ENCODE data around the gene NELFE.

Gene NELFE

DNA sequence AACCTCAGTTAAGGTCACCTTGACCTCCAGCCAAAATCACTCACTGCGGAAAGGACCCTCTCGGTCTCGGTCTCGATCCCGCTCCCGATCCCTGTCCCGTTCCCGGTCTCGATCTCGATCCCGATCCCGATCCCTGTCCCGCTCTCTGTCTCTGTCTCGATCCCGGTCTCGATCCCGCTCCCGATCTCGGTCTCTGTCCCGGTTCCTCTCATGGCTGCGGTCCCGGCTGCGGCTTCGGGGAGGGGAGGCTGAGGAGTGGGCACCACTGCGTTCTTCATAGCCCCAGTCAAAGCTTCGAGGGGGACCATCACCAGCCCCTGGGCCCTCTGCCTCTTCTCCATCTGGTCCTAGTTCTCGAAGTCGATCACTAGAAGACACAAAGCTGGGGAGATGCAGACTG lies 4.3 kb downstream of the NELFE start:
- no peak for DNase-seq (ENCODE audit: low read depth)
- TF ChIP-seq, protein P1, sequence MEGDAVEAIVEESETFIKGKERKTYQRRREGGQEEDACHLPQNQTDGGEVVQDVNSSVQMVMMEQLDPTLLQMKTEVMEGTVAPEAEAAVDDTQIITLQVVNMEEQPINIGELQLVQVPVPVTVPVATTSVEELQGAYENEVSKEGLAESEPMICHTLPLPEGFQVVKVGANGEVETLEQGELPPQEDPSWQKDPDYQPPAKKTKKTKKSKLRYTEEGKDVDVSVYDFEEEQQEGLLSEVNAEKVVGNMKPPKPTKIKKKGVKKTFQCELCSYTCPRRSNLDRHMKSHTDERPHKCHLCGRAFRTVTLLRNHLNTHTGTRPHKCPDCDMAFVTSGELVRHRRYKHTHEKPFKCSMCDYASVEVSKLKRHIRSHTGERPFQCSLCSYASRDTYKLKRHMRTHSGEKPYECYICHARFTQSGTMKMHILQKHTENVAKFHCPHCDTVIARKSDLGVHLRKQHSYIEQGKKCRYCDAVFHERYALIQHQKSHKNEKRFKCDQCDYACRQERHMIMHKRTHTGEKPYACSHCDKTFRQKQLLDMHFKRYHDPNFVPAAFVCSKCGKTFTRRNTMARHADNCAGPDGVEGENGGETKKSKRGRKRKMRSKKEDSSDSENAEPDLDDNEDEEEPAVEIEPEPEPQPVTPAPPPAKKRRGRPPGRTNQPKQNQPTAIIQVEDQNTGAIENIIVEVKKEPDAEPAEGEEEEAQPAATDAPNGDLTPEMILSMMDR (IDR thresholded peaks at IDR 0.05; ENCODE audit: low read length, missing control alignments), result no peak
- no peak overlapping the region for H3K4me3 ChIP-seq (replicated peaks; ENCODE audit: low read depth, low read length)

DNA sequence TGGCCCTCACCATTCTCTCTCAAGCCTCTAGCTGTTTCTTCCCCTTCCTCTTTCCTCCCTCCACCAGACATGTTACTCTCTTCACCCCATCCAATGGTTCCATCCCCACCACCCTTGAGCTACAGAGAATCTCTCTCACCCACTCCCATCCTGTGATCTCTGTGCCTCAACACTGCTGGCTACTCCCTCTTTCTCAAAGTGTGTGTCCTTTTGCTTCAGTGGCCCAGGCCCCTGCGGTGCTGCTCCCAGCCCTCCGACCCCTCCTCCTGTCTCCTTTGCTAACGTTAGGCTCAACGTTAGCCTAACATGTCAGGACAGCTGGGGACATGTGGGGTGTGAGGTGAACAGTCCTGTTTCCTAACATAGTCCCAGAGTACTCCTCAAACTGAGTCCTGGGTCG lies 5.9 kb downstream of the NELFE start:
- TF ChIP-seq, protein P1 (IDR thresholded peaks at IDR 0.05; ENCODE audit: low read length, missing control alignments), result no peak
- no peak overlapping the region for H3K4me3 ChIP-seq (replicated peaks; ENCODE audit: low read depth, low read length)

DNA sequence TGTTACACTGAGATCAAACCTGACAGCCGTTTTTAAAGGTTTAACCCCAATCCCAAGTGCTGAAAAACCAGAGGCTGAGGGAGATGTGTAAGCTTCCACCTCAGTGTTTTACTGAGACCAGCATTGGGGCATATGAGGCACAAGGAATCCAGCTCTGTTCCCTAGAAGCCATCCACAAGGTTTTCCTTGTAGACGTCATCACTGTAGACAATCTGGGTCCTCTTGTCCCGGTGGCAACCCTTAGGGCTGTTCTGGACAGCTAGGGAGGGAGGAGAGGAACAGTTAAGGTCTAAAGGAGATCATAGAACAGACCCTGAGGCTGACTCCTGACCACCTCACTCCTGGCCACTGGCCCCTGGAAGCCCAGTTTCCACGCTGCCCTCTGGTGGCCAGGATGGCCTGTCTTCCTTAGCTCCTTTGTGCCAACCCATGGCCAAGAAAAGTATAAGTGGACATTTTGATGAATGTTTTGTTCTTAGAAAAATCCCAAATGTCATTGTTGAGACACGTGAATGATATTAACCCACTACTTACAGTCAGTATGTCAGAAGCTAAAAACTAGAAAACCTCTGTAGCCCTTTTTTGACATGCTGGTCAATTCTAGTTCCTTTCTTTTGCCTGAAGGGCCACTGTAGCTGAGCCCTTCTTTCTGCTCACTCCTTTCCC lies 6.5 kb downstream of the NELFE start:
- DNase-seq (ENCODE audit: low read depth), result peak; percentile 78
- TF ChIP-seq, protein P1 (IDR thresholded peaks at IDR 0.05; ENCODE audit: low read length, missing control alignments), result peak; percentile 99
- no peak overlapping the region for H3K4me3 ChIP-seq (replicated peaks; ENCODE audit: low read depth, low read length)

More for the DNA sequence above, 5.9 kb downstream of the NELFE start:
- DNase-seq (ENCODE audit: low read depth), result no peak

DNA sequence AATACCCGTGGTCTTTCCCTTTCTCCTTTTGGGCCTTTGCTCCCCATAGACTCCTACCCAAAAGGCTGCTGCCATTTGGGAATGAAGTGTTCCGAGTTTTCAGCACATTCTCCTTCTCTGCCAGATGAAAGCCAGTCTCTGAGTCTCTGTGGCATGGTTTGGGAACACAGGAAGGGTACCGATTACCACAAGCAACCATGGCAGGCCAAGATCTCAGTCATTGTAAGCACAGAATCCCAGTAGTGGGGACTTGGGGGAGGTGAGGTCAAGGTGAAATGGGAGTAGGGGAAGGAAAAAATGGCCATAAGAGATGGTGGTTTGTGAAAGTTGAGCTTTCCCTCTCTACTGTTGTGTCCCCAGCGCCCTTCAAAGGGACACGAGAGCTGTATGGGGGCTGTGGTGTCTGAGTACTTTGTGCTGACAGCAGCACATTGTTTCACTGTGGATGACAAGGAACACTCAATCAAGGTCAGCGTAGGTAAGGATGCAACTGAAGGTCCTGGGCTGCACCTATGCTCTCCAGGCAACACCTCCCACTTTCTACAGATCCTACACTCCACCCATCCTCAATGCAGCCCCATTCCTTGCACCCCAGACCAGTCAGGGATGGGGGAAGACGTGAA lies 8.7 kb downstream of the NELFE start:
- H3K4me3 ChIP-seq (replicated peaks; ENCODE audit: low read depth, low read length), result no peak overlapping the region
- no peak for DNase-seq (ENCODE audit: low read depth)

DNA sequence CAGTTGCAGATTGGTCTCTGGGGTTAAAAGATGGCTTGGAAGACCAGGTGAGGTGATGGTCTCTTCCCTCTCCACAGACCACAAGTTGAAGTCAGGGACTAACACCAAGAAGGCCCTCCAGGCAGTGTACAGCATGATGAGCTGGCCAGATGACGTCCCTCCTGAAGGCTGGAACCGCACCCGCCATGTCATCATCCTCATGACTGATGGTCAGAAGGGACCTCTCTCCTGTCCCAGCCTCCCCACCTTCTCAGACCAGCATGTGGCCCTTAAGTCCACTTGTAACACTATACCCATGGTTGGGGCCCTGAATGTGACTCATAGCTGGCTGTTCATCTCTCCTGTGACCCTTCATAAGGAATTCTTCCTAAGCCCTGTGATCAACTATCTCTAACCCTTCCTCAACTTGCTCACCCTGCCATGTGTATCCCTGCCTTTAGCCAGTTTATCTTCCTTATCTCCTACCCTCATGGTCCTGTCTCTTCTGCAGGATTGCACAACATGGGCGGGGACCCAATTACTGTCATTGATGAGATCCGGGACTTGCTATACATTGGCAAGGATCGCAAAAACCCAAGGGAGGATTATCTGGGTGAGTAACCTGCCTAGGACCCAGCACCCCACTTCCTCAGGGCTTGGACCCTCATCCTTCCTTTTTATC lies 9.9 kb downstream of the NELFE start:
- no peak overlapping the region for H3K4me3 ChIP-seq (replicated peaks; ENCODE audit: low read depth, low read length)
- TF ChIP-seq, protein P1 (IDR thresholded peaks at IDR 0.05; ENCODE audit: low read length, missing control alignments), result no peak
- DNase-seq (ENCODE audit: low read depth), result no peak

More for the DNA sequence above, 8.7 kb downstream of the NELFE start:
- TF ChIP-seq, protein P1 (IDR thresholded peaks at IDR 0.05; ENCODE audit: low read length, missing control alignments), result no peak

DNA sequence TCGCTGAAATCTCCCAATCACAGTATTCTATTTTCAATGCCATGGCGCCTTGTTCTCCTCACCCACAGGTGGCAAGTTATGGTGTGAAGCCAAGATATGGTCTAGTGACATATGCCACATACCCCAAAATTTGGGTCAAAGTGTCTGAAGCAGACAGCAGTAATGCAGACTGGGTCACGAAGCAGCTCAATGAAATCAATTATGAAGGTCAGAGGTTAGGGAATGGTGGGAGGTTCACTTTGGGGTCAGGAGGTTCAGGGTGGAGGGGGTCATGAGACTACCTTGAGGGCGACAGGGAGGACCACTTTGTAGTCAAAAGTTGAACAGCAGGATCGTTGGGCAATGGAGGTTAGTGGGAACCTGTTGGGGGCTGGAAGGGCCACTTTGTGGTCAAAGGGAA lies 10.5 kb downstream of the NELFE start:
- H3K4me3 ChIP-seq (replicated peaks; ENCODE audit: low read depth, low read length), result no peak overlapping the region
- TF ChIP-seq, protein P1 (IDR thresholded peaks at IDR 0.05; ENCODE audit: low read length, missing control alignments), result no peak
- no peak for DNase-seq (ENCODE audit: low read depth)

Measured in fibroblast of pulmonary artery (primary cell).